ENCODE measurements around the gene HIPK2. TPM values are rescaled to one million over a fixed set of nuclear protein-coding genes. Genes with fewer than 3 reads are reported as not detected.

HIPK2 gene
- total RNA-seq, 2 experiments from 2014 or later, result 22.5 to 27.5 TPM

DNA sequence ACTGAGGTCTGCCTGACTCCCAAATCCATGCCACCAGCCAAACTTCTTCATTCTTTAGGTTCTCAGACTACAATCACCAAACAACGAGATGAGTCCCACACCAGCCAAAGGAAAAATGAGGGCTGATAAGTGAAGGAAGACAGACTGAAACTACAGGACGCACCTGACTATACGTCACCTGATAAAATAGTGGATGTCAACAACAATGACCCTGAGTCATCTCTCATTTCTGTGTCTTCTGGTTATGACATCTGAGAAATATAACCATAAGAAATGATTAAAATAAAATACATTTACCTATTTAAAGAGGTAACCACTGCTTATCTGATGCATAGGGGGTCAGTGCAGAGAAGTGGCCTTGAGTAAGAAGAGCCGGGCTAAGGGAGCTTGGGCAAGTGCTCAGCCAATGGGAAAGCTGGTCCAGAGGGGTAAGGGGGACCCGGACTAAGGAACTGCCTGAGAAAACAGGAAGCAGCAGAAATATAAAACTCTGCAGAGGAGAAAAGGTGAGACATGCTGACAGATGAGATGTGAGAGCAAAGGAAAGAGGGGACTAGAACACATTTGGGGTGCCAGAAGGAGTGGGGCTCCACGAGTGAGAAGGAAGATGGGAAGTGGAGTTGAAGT, 51.8 kb downstream of the HIPK2 start:
- no peak for DNase-seq
- POLR2A ChIA-PET, result no interaction called here
- Mint-ChIP-seq H3K4me1 (peaks cover 46% of the 10 kb centered on the region), H3K27ac (no peak overlapping the region), H3K27me3 (no peaks in the 10 kb centered on the region), H3K4me3 (no peak overlapping the region), H3K36me3 (ENCODE audit: low read depth) (peaks cover 6% of the 10 kb centered on the region), H3K9me3 (peaks cover 2% of the 10 kb centered on the region)
- CTCF ChIA-PET, result interaction anchor here (0.7 to 1.3 kb wide), 3 partner anchors 11 to 124 kb away, joined by 3 read pairs; no protein-coding TSS in a partner anchor

- CTCF ChIA-PET, result interaction anchor here (1.3 kb wide), 1 partner anchor 28 kb away, joined by 3 read pairs; no protein-coding TSS in a partner anchor
- POLR2A ChIA-PET, result no interaction called here
These were observed 52.7 kb downstream of the HIPK2 start for GRCh38 chr7:139725077-139725476.

DNA sequence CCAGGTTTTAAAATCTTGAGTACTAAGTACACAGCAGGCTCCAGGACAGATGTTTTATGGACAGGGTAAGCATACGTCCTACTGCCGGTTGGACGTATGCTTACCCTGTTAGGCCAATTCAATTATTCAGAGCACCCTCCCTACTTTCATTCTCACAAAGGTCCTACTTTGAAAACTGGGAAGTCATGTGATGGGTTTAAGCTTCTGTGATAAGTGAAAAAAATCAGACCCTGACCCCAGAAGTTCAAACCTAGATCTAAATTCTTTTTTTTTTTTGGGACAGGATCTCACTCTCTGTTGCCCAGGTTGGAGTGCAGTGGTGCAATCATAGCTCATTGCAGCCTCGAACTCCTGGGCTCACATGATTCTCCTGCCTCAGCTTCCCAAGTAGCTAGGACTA, 55.2 kb downstream of the HIPK2 start:
- DNase-seq, result no peak
- Mint-ChIP-seq H3K4me1 (peaks cover 33% of the 10 kb centered on the region), H3K27me3 (no peaks in the 10 kb centered on the region), H3K36me3 (ENCODE audit: low read depth) (peaks cover 4% of the 10 kb centered on the region), H3K9me3 (no peaks in the 10 kb centered on the region), H3K4me3 (no peak overlapping the region), H3K27ac (no peak overlapping the region)
- ChIA-PET POLR2A (no interaction called here), CTCF (no interaction called here)

More at GRCh38 chr7:139725077-139725476, 52.7 kb downstream of the HIPK2 start:
- DNase-seq, result no peak
- Mint-ChIP-seq H3K4me3 (no peak overlapping the region), H3K27me3 (no peaks in the 10 kb centered on the region), H3K4me1 (peaks cover 41% of the 10 kb centered on the region), H3K9me3 (peaks cover 2% of the 10 kb centered on the region), H3K36me3 (ENCODE audit: low read depth) (peaks cover 6% of the 10 kb centered on the region), H3K27ac (no peak overlapping the region)

DNA sequence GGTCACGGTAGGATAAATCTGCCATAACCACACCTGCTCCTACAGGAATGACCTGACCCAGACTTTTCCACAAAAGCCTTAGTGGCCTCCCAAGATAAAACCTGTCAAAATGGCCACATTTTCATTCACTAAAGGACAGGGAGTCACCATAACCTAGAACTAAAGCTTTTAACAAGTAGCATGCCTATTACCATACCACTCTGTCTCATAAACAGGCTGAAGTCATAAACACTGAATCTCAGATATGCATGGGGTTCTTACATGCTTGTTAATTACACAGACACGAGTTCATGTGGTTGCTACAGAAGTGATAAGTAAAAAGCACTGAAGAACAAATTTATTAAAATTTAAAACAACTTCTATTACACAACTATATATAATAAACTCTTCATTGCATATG, 56.0 kb downstream of the HIPK2 start:
- Mint-ChIP-seq H3K9me3 (no peaks in the 10 kb centered on the region), H3K27ac (peak overlapping the region; percentile 26), H3K4me1 (peaks cover 27% of the 10 kb centered on the region), H3K27me3 (no peaks in the 10 kb centered on the region), H3K36me3 (ENCODE audit: low read depth) (peaks cover 3% of the 10 kb centered on the region), H3K4me3 (no peak overlapping the region)
- CTCF ChIA-PET, result no interaction called here
- POLR2A ChIA-PET, result no interaction called here
- DNase-seq, result no peak

DNA sequence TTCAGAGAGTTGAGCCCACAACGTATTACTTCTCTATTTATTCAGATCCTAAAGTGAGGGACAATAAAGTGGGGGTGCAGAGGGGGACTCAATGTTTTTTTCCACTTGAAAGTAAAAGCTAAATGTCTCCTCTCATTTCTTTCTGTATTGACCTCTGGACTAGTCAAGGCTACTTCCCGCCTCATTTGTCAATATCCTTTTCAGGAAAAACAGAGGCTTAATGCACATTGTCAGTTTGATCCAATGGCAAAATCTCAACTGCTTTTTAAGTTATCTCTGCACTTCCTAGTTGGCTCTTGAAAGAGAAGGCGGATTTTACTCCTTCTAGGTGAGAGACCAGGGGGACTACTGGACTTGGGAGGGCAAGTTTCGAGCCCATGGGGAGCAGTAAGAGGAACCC, 56.4 kb downstream of the HIPK2 start:
- no peak for DNase-seq
- POLR2A ChIA-PET, result no interaction called here
- CTCF ChIA-PET, result no interaction called here
- H3K4me1 Mint-ChIP-seq, result peaks cover 22% of the 10 kb centered on the region
- peaks cover 5% of the 10 kb centered on the region for H3K36me3 Mint-ChIP-seq (ENCODE audit: low read depth)
- H3K9me3 Mint-ChIP-seq, result no peaks in the 10 kb centered on the region
- no peaks in the 10 kb centered on the region for H3K27me3 Mint-ChIP-seq
- H3K27ac Mint-ChIP-seq, result peak overlapping the region; percentile 26
- no peak overlapping the region for H3K4me3 Mint-ChIP-seq

GRCh38 chr7:139720705-139721231, 57.0 kb downstream of the HIPK2 start:
- H3K36me3 Mint-ChIP-seq (ENCODE audit: low read depth), result peaks cover 5% of the 10 kb centered on the region
- CTCF ChIA-PET, result no interaction called here
- H3K4me1 Mint-ChIP-seq, result peaks cover 18% of the 10 kb centered on the region
- peak; percentile 33 for DNase-seq
- POLR2A ChIA-PET, result interaction anchor here (0.5 kb wide), 1 partner anchor 15 kb away, joined by 3 read pairs; no protein-coding TSS in a partner anchor
- no peak overlapping the region for H3K4me3 Mint-ChIP-seq
- no peaks in the 10 kb centered on the region for H3K9me3 Mint-ChIP-seq
- H3K27me3 Mint-ChIP-seq, result no peaks in the 10 kb centered on the region
- H3K27ac Mint-ChIP-seq, result no peak overlapping the region

DNA sequence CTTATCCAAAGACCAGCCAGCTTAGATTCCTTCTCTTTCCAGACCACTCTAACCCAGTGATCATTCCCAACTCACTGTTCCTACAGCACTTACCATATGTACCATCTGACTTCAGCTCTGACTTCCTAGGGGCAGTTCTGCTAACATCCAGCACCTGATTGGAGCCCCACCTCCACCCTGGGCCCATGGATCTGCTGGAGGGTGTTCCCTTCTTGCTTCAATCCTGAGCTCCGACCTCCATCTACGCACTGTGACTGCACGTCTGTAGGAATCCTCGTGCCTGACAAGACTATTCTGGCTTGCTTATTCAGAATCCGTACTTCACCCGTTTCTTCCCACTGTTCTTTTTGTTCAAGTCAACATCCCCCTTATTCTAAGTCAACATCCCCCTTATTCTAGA, 57.6 kb downstream of the HIPK2 start:
- ChIA-PET CTCF (interaction anchor here (1.0 to 1.4 kb wide), 2 partner anchors 13 to 74 kb away, joined by 3 read pairs; no protein-coding TSS in a partner anchor), POLR2A (no interaction called here)
- Mint-ChIP-seq H3K9me3 (no peaks in the 10 kb centered on the region), H3K27ac (no peak overlapping the region), H3K27me3 (no peaks in the 10 kb centered on the region), H3K4me1 (peaks cover 13% of the 10 kb centered on the region), H3K4me3 (no peak overlapping the region), H3K36me3 (ENCODE audit: low read depth) (peaks cover 5% of the 10 kb centered on the region)
- DNase-seq, result no peak

DNA sequence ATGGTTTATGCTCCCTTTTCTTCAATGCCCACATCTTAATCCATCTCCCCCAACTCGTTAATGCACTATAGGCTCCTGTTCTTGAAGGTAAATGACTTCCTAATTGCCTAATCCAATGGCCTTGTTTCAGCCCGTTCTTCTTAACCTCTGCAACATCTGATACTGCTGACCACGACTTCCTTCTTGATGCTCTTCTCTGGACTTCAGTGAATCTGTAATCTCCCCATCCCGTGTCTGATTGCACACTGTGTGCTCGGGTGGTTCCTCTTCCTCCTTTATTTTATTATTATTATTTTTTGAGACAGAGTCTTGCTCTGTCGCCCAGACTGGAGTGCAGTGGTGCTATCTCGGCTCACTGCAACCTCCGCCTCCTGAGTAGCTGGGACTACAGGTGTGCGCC, 58.9 kb downstream of the HIPK2 start:
- CTCF ChIA-PET, result interaction anchor here (1.4 kb wide), 1 partner anchor 73 kb away, joined by 3 read pairs; no protein-coding TSS in a partner anchor
- no peak overlapping the region for H3K27ac Mint-ChIP-seq

GRCh38 chr7:139718141-139718540, 59.7 kb downstream of the HIPK2 start:
- H3K27me3 Mint-ChIP-seq, result no peaks in the 10 kb centered on the region
- no peaks in the 10 kb centered on the region for H3K9me3 Mint-ChIP-seq
- H3K4me3 Mint-ChIP-seq, result no peak overlapping the region
- POLR2A ChIA-PET, result no interaction called here
- no peak overlapping the region for H3K27ac Mint-ChIP-seq
- CTCF ChIA-PET, result no interaction called here
- no peak for DNase-seq
- peaks cover 7% of the 10 kb centered on the region for H3K36me3 Mint-ChIP-seq (ENCODE audit: low read depth)
- peaks cover 5% of the 10 kb centered on the region for H3K4me1 Mint-ChIP-seq

More for the DNA sequence above, 58.9 kb downstream of the HIPK2 start:
- H3K9me3 Mint-ChIP-seq, result no peaks in the 10 kb centered on the region
- H3K36me3 Mint-ChIP-seq (ENCODE audit: low read depth), result peaks cover 7% of the 10 kb centered on the region
- no peak overlapping the region for H3K4me3 Mint-ChIP-seq
- H3K4me1 Mint-ChIP-seq, result peaks cover 7% of the 10 kb centered on the region
- POLR2A ChIA-PET, result no interaction called here
- no peaks in the 10 kb centered on the region for H3K27me3 Mint-ChIP-seq
- no peak for DNase-seq

- DNase-seq, result no peak
- Mint-ChIP-seq H3K4me3 (no peak overlapping the region), H3K9me3 (no peaks in the 10 kb centered on the region), H3K36me3 (ENCODE audit: low read depth) (peaks cover 7% of the 10 kb centered on the region), H3K27me3 (no peaks in the 10 kb centered on the region), H3K4me1 (peaks cover 2% of the 10 kb centered on the region), H3K27ac (no peak overlapping the region)
- ChIA-PET POLR2A (no interaction called here), CTCF (interaction anchor here (1.0 kb wide), 1 partner anchor 11 kb away, joined by 3 read pairs; no protein-coding TSS in a partner anchor)
These were observed 61.4 kb downstream of the HIPK2 start for GRCh38 chr7:139716156-139716942.

DNA sequence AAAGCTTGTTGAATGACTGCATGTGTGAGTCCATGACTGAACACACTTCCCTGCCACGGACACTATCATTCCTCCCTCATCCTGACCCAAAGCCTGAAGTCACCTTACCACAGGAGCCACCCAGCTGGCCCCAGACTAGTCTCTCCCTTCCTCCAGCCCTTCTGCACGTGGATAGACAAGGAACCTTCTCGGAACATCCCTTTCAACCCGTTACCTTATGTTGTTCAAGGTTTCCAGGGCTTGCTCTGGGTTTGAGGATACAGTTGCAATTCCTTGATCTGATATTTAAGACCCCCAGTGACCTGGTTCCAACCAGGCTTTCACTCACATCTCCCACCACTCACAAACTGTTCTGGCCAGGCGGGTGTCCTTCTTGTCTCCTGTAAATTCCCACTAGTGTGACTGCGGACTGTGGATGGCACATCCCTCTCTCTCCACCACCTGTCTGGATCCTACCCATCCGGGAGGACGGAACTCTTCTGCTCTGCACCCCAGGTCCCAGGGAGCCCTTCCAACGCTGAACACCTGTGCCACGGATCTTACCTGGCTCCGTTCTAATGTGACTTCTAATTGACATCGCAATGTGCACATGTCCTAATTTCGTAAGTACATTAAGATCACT, 62.5 kb downstream of the HIPK2 start:
- no peak overlapping the region for H3K4me3 Mint-ChIP-seq
- CTCF ChIA-PET, result no interaction called here
- H3K36me3 Mint-ChIP-seq (ENCODE audit: low read depth), result peaks cover 8% of the 10 kb centered on the region
- no peaks in the 10 kb centered on the region for H3K27me3 Mint-ChIP-seq
- no peaks in the 10 kb centered on the region for H3K4me1 Mint-ChIP-seq
- POLR2A ChIA-PET, result no interaction called here
- no peaks in the 10 kb centered on the region for H3K9me3 Mint-ChIP-seq
- no peak for DNase-seq
- no peak overlapping the region for H3K27ac Mint-ChIP-seq

DNA sequence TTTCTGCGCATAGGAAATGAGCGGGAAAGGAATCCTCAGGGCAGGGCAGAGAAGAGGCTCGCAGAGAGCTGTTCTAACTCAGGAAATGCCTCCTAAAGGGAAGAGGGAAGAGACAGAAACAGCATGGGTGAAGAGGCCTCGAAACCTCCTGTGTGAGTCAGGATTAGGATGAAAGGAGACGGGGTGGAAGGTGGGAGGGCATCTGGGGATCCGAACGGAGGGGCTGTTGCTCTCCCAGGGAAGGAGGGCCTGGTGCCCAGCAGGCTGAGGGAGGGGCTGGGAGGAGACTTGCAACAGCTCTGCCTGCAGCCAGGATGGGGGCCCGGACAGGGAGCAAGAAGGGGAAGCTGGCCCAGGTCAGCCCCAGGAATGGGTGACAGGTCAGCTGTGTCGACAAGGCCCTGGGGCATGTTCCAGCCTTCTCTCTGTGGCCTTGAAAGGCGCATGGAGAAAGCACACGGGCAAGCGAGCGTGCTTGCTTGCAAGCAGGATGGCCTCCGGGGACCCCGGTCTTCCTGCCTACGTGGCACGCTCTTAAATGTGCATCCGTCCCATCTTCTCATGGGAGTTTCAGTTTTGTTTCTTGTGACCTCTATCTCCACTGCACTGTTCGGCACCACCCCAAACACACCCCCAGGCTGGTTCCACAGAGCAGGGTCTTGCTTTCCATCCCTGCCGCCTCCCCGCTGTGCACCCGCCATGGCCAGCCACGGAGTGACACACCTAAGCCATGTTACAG, 63.5 kb downstream of the HIPK2 start:
- POLR2A ChIA-PET, result no interaction called here
- CTCF ChIA-PET, result no interaction called here
- DNase-seq, result no peak
- no peaks in the 10 kb centered on the region for H3K4me1 Mint-ChIP-seq
- H3K27me3 Mint-ChIP-seq, result no peaks in the 10 kb centered on the region
- peak overlapping the region; percentile 52 for H3K27ac Mint-ChIP-seq
- no peaks in the 10 kb centered on the region for H3K9me3 Mint-ChIP-seq
- peaks cover 13% of the 10 kb centered on the region for H3K36me3 Mint-ChIP-seq (ENCODE audit: low read depth)
- no peak overlapping the region for H3K4me3 Mint-ChIP-seq

Measured in activated CD4-positive, alpha-beta T cell treated with anti-CD3 and anti-CD28 coated beads, Interleukin-2, amount 10 ng/mL, durations not matched to agents 7 days and 5 days (primary cell).